Measurements from ENCODE around the gene AGAP3. TPM values are rescaled to one million over a fixed set of nuclear protein-coding genes. Genes with fewer than 3 reads are reported as not detected.

Gene AGAP3
- total RNA-seq, 1 experiment from 2014 or later = 103 TPM

DNA sequence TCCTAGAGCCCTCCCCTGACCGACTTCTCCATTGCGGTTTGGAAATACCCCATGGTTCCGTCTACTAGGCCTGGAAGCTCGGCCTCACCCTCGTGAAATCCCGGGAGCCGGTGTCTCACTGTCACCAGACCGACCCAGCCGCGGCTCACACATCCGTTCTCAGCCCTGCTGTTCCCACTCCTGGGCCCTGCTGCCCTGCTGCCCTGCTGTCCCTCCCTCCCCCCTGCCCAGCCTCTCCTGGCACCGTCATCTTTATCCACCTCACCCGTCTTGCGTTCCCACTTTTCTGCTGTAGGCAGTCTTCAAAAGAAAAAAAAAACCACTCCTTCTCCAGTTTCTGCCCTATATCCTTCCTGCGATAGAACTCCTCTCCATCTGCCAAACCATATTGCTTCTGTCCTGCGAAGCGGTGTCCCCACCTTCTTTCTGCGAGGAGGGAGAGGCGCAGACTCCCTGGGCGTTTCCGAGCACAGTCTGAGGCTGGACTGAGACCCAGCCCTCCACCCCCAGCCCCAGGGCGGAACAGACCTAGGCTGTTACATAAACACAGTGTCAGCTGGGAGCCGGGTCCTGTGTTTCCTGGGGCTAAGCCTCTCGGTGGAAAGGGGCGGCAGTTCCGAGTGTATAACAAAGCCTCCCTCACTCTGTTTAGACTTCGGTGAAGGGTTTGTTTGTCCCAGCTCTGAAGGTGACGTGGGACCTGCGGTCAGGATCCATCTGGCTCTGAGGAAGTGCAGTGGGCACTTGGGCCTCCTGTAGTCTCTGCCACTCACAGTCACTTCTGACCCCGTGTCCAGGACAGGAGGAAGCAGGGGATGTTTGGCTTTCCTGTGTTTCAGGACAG, 2.8 kb downstream of the AGAP3 start:
- intact Hi-C loops (cut with micrococcal nuclease; ENCODE audit: unreplicated experiment) (no loop called here), in situ Hi-C loops (cut with HindIII; ENCODE audit: low pct_unique_long_range_greater_than_20kb, low sequenced_read_pairs) (no loop called here)
- TF ChIP-seq CTCF (IDR thresholded peaks at IDR 0.05) (no peak), TCF7L2 (IDR thresholded peaks at IDR 0.05; ENCODE audit: low read depth, low read length) (no peak), SIN3A (IDR thresholded peaks at IDR 0.05; ENCODE audit: borderline replicate concordance, insufficient read depth, low read depth, low read length) (no peak), POLR2AphosphoS5 (IDR thresholded peaks at IDR 0.05; ENCODE audit: low read depth, low read length) (no peak)
- TF ChIP-seq, protein P1, sequence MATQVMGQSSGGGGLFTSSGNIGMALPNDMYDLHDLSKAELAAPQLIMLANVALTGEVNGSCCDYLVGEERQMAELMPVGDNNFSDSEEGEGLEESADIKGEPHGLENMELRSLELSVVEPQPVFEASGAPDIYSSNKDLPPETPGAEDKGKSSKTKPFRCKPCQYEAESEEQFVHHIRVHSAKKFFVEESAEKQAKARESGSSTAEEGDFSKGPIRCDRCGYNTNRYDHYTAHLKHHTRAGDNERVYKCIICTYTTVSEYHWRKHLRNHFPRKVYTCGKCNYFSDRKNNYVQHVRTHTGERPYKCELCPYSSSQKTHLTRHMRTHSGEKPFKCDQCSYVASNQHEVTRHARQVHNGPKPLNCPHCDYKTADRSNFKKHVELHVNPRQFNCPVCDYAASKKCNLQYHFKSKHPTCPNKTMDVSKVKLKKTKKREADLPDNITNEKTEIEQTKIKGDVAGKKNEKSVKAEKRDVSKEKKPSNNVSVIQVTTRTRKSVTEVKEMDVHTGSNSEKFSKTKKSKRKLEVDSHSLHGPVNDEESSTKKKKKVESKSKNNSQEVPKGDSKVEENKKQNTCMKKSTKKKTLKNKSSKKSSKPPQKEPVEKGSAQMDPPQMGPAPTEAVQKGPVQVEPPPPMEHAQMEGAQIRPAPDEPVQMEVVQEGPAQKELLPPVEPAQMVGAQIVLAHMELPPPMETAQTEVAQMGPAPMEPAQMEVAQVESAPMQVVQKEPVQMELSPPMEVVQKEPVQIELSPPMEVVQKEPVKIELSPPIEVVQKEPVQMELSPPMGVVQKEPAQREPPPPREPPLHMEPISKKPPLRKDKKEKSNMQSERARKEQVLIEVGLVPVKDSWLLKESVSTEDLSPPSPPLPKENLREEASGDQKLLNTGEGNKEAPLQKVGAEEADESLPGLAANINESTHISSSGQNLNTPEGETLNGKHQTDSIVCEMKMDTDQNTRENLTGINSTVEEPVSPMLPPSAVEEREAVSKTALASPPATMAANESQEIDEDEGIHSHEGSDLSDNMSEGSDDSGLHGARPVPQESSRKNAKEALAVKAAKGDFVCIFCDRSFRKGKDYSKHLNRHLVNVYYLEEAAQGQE (IDR thresholded peaks at IDR 0.05; ENCODE audit: insufficient read depth in 1 of 2, low read depth in 2 of 2, low read length in 1 of 2) = no peak
- ATAC-seq (no peak), DNase-seq (ENCODE audit: low read depth, low spot score) (no peak)
- CTCF ChIA-PET = interaction anchor here (0.7 kb wide), 1 partner anchor 61 kb away, joined by 9 read pairs; the partner anchor contains the start of gene ABCB8
- Histone ChIP-seq H3K4me1 (ENCODE audit: control insufficient read depth, insufficient read depth, low read length) (peaks cover 40% of the 10 kb centered on the region), H3K4me3 (ENCODE audit: low read depth in 2 of 2, low read length in 2 of 2) (peak overlapping the region; percentile 88 to 93), H3K27me3 (ENCODE audit: control insufficient read depth, insufficient read depth, low read length) (no peaks in the 10 kb centered on the region), H3K9me3 (ENCODE audit: control insufficient read depth, insufficient read depth, low read depth, low read length) (no peaks in the 10 kb centered on the region), H3K36me3 (ENCODE audit: control insufficient read depth, insufficient read depth, low read length) (no peaks in the 10 kb centered on the region; the same call in 1 of the 2 replicates), H3K27ac (ENCODE audit: low read length) (peak overlapping the region; percentile 77)
- POLR2A ChIA-PET = interaction anchor here (0.5 to 0.6 kb wide), 2 partner anchors 59 to 711 kb away, joined by 3 read pairs; no protein-coding TSS in a partner anchor
- no TSS peak for BruUV-seq (replicated peaks)

- POLR2A ChIA-PET = interaction anchor here (0.6 to 0.8 kb wide), 2 partner anchors 9 to 712 kb away, joined by 3 to 4 read pairs; partner anchors contain the start of gene FASTK
- no peaks in the 10 kb centered on the region for H3K9me3 ChIP-seq (ENCODE audit: control insufficient read depth, insufficient read depth, low read depth, low read length)
- TF ChIP-seq TCF7L2 (IDR thresholded peaks at IDR 0.05; ENCODE audit: low read depth, low read length) (no peak), POLR2AphosphoS5 (IDR thresholded peaks at IDR 0.05; ENCODE audit: low read depth, low read length) (no peak), CTCF (IDR thresholded peaks at IDR 0.05) (no peak), SIN3A (IDR thresholded peaks at IDR 0.05; ENCODE audit: borderline replicate concordance, insufficient read depth, low read depth, low read length) (no peak)
- TF ChIP-seq, protein P1 (IDR thresholded peaks at IDR 0.05; ENCODE audit: insufficient read depth in 1 of 2, low read depth in 2 of 2, low read length in 1 of 2) = no peak
- DNase-seq (ENCODE audit: low read depth, low spot score) (no peak), ATAC-seq (no peak)
- no peaks in the 10 kb centered on the region; the same call in 1 of the 2 replicates for H3K36me3 ChIP-seq (ENCODE audit: control insufficient read depth, insufficient read depth, low read length)
- peaks cover 35% of the 10 kb centered on the region for H3K4me1 ChIP-seq (ENCODE audit: control insufficient read depth, insufficient read depth, low read length)
- no TSS peak for BruUV-seq (replicated peaks)
- H3K27ac ChIP-seq (ENCODE audit: low read length) = peak overlapping the region; percentile 65
- in situ Hi-C loops (cut with HindIII; ENCODE audit: low pct_unique_long_range_greater_than_20kb, low sequenced_read_pairs) = no loop called here
- H3K4me3 ChIP-seq (ENCODE audit: low read depth in 2 of 2, low read length in 2 of 2) = no peak overlapping the region
- intact Hi-C loops (cut with micrococcal nuclease; ENCODE audit: unreplicated experiment) = no loop called here
- no peaks in the 10 kb centered on the region for H3K27me3 ChIP-seq (ENCODE audit: control insufficient read depth, insufficient read depth, low read length)
- CTCF ChIA-PET = interaction anchor here (0.6 to 0.7 kb wide), 4 partner anchors 18 to 353 kb away, joined by 3 to 9 read pairs (median 4); partner anchors contain the start of gene ABCB8
These were observed 3.8 kb downstream of the AGAP3 start for GRCh38 chr7:151089893-151090730.

Measured in Panc1 (cell line).